G401 (cell line): ENCODE data around the gene ZNF575. TPM values are rescaled to one million over a fixed set of nuclear protein-coding genes. Genes with fewer than 3 reads are reported as not detected.

Experiments used
- total RNA-seq: library from RNA; depleted of rRNA; stranded (reverse); fragments of >200 nt; shearing (Covaris generic); gene quantifications from 2 replicates; pipeline ENCODE4 v1.2.3, GENCODE V29; 2014; rRNA removed

ZNF575 gene
- total RNA-seq, 1 experiment from 2014 or later = not detected

Other genes with a start within 250 kb of the ZNF575 start
- gene CD177, start 179.5 kb upstream of the ZNF575 start, total RNA-seq = 443 and 498 TPM in 2 replicates
- gene TEX101, start 118.3 kb upstream of the ZNF575 start, total RNA-seq = 1.7 TPM in 1 of 2 replicates, not detected in the other
- gene LYPD3, start 67.6 kb upstream of the ZNF575 start, total RNA-seq = not detected in 2 replicates
- gene PHLDB3, start 28.4 kb upstream of the ZNF575 start, total RNA-seq = 51.2 and 77.2 TPM in 2 replicates
- gene ETHE1, start 6.0 kb upstream of the ZNF575 start, total RNA-seq = 227 and 243 TPM in 2 replicates
- gene XRCC1, start 42.3 kb downstream of the ZNF575 start, total RNA-seq = 64.5 and 77.2 TPM in 2 replicates
- gene PINLYP, start 42.6 kb downstream of the ZNF575 start, total RNA-seq = 1.5 and 2.7 TPM in 2 replicates
- gene IRGQ, start 62.9 kb downstream of the ZNF575 start, total RNA-seq = 43.1 and 63.5 TPM in 2 replicates
- gene ZNF576, start 63.4 kb downstream of the ZNF575 start, total RNA-seq = 6.9 and 15.4 TPM in 2 replicates
- gene SRRM5, start 78.9 kb downstream of the ZNF575 start, total RNA-seq = not detected in 2 replicates
- gene ZNF428, start 86.4 kb downstream of the ZNF575 start, total RNA-seq = 135 and 160 TPM in 2 replicates
- gene CADM4, start 106.7 kb downstream of the ZNF575 start, total RNA-seq = 47.8 and 58.7 TPM in 2 replicates
- gene PLAUR, start 137.0 kb downstream of the ZNF575 start, total RNA-seq = 6.0 and 8.8 TPM in 2 replicates
- not detected in 2 replicates for gene IRGC, start 182.9 kb downstream of the ZNF575 start, total RNA-seq
- 18.3 and 22.3 TPM in 2 replicates for gene SMG9, start 221.8 kb downstream of the ZNF575 start, total RNA-seq
- 4.2 and 5.7 TPM in 2 replicates for gene KCNN4, start 247.8 kb downstream of the ZNF575 start, total RNA-seq